NCI-H748 (cell line): ENCODE data around the gene RASAL2.
A peak's percentile ranks its signal among the peaks of the same experiment; 100 is the strongest.

Source experiments
- DNase-seq: peaks from one replicate; lab custom pipeline; 2025; ENCODE audit not compliant: unreplicated experiment; lab: John Stamatoyannopoulos, UW

The RASAL2 gene

GRCh38 chr1:178275049-178275448 lies 181.1 kb downstream of the RASAL2 start:
- DNase-seq = no peak

GRCh38 chr1:178275553-178275952 lies 181.6 kb downstream of the RASAL2 start:
- no peak for DNase-seq

GRCh38 chr1:178277793-178278530 lies 184.1 kb downstream of the RASAL2 start:
- no peak for DNase-seq

GRCh38 chr1:178278916-178279686 lies 185.2 kb downstream of the RASAL2 start:
- no peak for DNase-seq

GRCh38 chr1:178282949-178283367 lies 189.1 kb downstream of the RASAL2 start:
- no peak for DNase-seq

GRCh38 chr1:178283409-178283808 lies 189.5 kb downstream of the RASAL2 start:
- no peak for DNase-seq

GRCh38 chr1:178284058-178284457 lies 190.2 kb downstream of the RASAL2 start:
- no peak for DNase-seq

- no peak for DNase-seq
Observed at GRCh38 chr1:178291166-178291565, 197.3 kb downstream of the RASAL2 start.

- no peak for DNase-seq
Observed at GRCh38 chr1:178294654-178295053, 200.8 kb downstream of the RASAL2 start.

- DNase-seq = no peak
Observed at GRCh38 chr1:178300352-178300699, 206.4 kb downstream of the RASAL2 start.

- no peak for DNase-seq
Observed at GRCh38 chr1:178301141-178301540, 207.2 kb downstream of the RASAL2 start.

- no peak for DNase-seq
Observed at GRCh38 chr1:178307264-178307663, 213.4 kb downstream of the RASAL2 start.

GRCh38 chr1:178308438-178308837 lies 214.5 kb downstream of the RASAL2 start:
- no peak for DNase-seq

GRCh38 chr1:178310685-178311105 lies 216.8 kb downstream of the RASAL2 start:
- DNase-seq = peak; percentile 76

- DNase-seq = no peak
Observed at GRCh38 chr1:178311164-178311563, 217.3 kb downstream of the RASAL2 start.

GRCh38 chr1:178320280-178320982 lies 226.5 kb downstream of the RASAL2 start:
- peak; percentile 9 for DNase-seq

- no peak for DNase-seq
Observed at GRCh38 chr1:178323067-178323466, 229.2 kb downstream of the RASAL2 start.

- DNase-seq = no peak
Observed at GRCh38 chr1:178324003-178324402, 230.1 kb downstream of the RASAL2 start.

GRCh38 chr1:178328728-178329127 lies 234.8 kb downstream of the RASAL2 start:
- DNase-seq = no peak

- DNase-seq = no peak
Observed at GRCh38 chr1:178330153-178330552, 236.2 kb downstream of the RASAL2 start.

GRCh38 chr1:178330848-178331497 lies 237.1 kb downstream of the RASAL2 start:
- DNase-seq = peak; percentile 51
